Activated T-cell treated with anti-CD3 and anti-CD28 coated beads, Interleukin-2, amount 50 U/mL, for 72 hours (primary cell): Measurements from ENCODE around the gene SLC25A12. TPM values are rescaled to one million over a fixed set of nuclear protein-coding genes. Genes with fewer than 3 reads are reported as not detected.

Source experiments
- ATAC-seq, 2 donors: fragments of 150-1000 bp; cut with Tn5 transposase; replicated peaks in 1 of 2; 2 replicates each; pipeline ENCODE4 v1.10.0; 2021; ENCODE audit warnings: moderate library complexity in 2 of 2, mild to moderate bottlenecking in 1 of 2
- DNase-seq, 2 donors: peaks; one replicate each; pipeline ENCODE4 v3.0.0; 2021 to 2022; ENCODE audit warnings: mixed read lengths in 1 of 2
- H3K27ac Mint-ChIP-seq: one replicate; pipeline ENCODE4 v1.8.0; 2022; ENCODE audit warnings: mild to moderate bottlenecking, moderate library complexity, mixed read lengths
- H3K27me3 Mint-ChIP-seq: one replicate; pipeline ENCODE4 v1.8.0; 2022; ENCODE audit warnings: low read depth, mixed read lengths
- H3K36me3 Mint-ChIP-seq, 2 donors: one replicate each; pipeline ENCODE4 v1.8.0; 2022; ENCODE audit warnings: mixed read lengths in 2 of 2, mild to moderate bottlenecking in 1 of 2; ENCODE audit not compliant: insufficient read depth in 2 of 2
- H3K4me1 Mint-ChIP-seq: one replicate; pipeline ENCODE4 v1.8.0; 2022; ENCODE audit warnings: low read depth, mixed read lengths
- H3K4me3 Mint-ChIP-seq, 2 donors: one replicate each; pipeline ENCODE4 v1.8.0; 2022; ENCODE audit warnings: mild to moderate bottlenecking in 2 of 2, mixed read lengths in 2 of 2, moderate library complexity in 2 of 2
- H3K9me3 Mint-ChIP-seq, 2 donors: one replicate each; pipeline ENCODE4 v1.8.0; 2022; ENCODE audit warnings: mixed read lengths in 2 of 2
- total RNA-seq, 2 donors: library from RNA; stranded (reverse); gene quantifications; one replicate each; pipeline ENCODE4 v1.2.3, GENCODE V29; 2022

The SLC25A12 gene
- total RNA-seq, 2 donors from 2014 or later = 27.4 to 36.4 TPM

GRCh38 chr2:171836146-171836910, 57.7 kb downstream of the SLC25A12 start:
- Mint-ChIP-seq H3K27me3 (no peaks in the 10 kb centered on the region), H3K27ac (no peak overlapping the region), H3K9me3 (peaks cover 1 to 3% of the 10 kb centered on the region in 2 donors), H3K4me3 (no peak overlapping the region), H3K36me3 (peaks cover 32 to 47% of the 10 kb centered on the region in 2 donors), H3K4me1 (no peaks in the 10 kb centered on the region)
- DNase-seq (no peak), ATAC-seq (no peak)

DNA sequence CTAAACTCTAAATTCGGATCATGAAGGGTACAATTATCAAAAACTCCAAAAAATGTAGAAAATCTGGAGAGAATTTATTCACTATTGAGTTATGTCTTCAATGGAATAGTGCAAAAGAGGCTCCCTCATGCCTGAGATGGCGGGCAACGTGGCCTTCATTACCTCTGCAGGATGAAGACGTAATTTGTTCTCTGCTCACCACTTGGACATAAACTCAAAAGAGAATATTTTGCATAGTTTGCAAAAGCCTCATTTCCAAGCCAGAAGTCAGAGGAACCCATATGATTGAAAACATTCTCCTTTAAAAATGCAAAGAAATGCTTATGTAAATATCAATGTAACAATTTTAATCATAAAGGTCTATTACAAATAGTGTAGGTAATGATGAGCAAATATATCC, 58.7 kb downstream of the SLC25A12 start:
- Mint-ChIP-seq H3K27ac (no peak overlapping the region), H3K4me1 (no peaks in the 10 kb centered on the region), H3K9me3 (peaks cover 1 to 3% of the 10 kb centered on the region in 2 donors), H3K36me3 (peaks cover 35 to 50% of the 10 kb centered on the region in 2 donors), H3K4me3 (no peak overlapping the region), H3K27me3 (no peaks in the 10 kb centered on the region)
- DNase-seq (no peak), ATAC-seq (no peak)

DNA sequence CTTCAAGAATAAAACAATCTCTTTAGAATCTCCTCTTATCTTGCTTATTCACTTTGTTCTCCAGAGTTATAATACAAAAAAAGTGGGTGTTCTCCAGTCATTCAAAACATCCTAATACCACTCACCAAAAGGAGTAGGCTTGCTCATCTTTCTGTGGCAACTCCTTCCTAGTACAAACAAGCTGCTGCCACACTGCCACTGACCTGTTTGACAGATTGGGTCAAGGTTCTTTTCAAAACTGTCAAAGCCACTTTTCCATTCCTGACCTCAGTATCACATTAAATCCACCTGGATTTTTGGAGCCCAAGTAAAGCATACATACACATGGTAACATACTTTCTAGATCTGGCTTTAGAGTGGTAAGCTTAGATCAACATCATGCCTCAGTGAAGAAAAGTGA, 59.8 kb downstream of the SLC25A12 start:
- H3K4me1 Mint-ChIP-seq = no peaks in the 10 kb centered on the region
- no peaks in the 10 kb centered on the region for H3K27me3 Mint-ChIP-seq
- peaks cover 33 to 47% of the 10 kb centered on the region in 2 donors for H3K36me3 Mint-ChIP-seq
- DNase-seq = no peak
- no peak for ATAC-seq
- H3K27ac Mint-ChIP-seq = no peak overlapping the region
- H3K9me3 Mint-ChIP-seq = peaks cover 1 to 3% of the 10 kb centered on the region in 2 donors
- no peak overlapping the region for H3K4me3 Mint-ChIP-seq

DNA sequence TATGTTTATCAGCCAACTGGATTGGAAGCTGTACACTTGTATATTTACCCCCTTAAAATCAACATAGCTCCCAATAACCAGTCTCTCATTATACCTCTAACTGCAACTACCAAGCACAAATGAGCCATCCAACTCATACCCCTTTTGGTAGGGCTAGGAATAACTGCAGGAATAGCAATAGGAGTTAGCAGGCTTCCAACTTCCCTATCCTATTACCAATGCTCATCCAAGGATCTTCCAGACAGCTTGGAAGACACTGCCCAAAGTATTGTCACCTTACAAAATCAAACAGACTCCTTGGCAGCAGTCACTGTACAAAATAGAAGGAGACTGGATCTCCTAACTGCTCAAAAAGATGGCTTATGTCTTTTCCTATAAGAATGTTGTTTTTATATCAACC, 61.6 kb downstream of the SLC25A12 start:
- H3K9me3 Mint-ChIP-seq = peaks cover 1 to 3% of the 10 kb centered on the region in 2 donors
- H3K27ac Mint-ChIP-seq = no peak overlapping the region
- H3K4me3 Mint-ChIP-seq = no peak overlapping the region
- no peaks in the 10 kb centered on the region for H3K4me1 Mint-ChIP-seq
- no peak for DNase-seq
- H3K36me3 Mint-ChIP-seq = peaks cover 32 to 49% of the 10 kb centered on the region in 2 donors
- no peak for ATAC-seq
- H3K27me3 Mint-ChIP-seq = no peaks in the 10 kb centered on the region

DNA sequence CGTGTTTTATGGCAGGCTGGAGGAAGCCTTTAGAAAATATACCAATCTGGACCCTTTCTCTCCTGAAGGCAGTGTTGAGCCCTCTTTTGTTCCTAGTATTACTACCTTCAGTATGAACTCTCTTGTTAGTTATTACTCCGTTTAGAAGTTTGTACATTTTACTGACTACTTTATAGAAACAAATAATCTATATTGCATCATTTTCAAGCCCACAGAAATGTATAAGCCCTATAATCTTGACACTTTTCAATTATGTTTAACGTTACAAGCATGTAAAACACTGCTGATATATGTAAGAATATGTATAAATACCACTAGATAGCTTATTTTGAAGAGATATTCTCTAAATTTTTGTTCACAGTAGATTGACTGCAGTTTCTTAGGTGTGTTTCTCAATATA, 64.0 kb downstream of the SLC25A12 start:
- peaks cover 1 to 3% of the 10 kb centered on the region in 2 donors for H3K9me3 Mint-ChIP-seq
- H3K27ac Mint-ChIP-seq = no peak overlapping the region

DNA sequence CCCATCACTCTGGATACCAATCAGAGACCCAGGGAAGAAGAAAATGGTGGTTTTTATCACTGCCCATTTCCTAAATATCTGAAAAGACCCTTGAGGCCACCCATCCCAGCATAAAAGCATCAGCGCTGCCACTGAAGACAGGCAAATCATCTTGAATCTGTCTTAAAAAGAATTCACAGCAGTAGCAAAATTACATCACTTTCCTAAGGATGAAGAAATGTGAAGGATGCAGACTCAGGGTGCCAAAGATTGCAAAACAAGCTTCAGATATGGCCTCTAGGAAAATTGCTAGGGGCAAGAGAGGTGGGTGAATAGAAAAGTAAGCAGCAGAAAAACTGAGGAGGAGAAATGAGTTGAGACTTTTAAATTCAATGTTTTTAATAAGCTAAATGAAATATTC, 70.0 kb downstream of the SLC25A12 start:
- no peak overlapping the region for H3K27ac Mint-ChIP-seq

More for the DNA sequence above, 64.0 kb downstream of the SLC25A12 start:
- DNase-seq = no peak
- Mint-ChIP-seq H3K4me3 (no peak overlapping the region), H3K4me1 (no peaks in the 10 kb centered on the region), H3K27me3 (no peaks in the 10 kb centered on the region), H3K36me3 (peaks cover 26 to 51% of the 10 kb centered on the region in 2 donors)
- ATAC-seq = no peak

DNA sequence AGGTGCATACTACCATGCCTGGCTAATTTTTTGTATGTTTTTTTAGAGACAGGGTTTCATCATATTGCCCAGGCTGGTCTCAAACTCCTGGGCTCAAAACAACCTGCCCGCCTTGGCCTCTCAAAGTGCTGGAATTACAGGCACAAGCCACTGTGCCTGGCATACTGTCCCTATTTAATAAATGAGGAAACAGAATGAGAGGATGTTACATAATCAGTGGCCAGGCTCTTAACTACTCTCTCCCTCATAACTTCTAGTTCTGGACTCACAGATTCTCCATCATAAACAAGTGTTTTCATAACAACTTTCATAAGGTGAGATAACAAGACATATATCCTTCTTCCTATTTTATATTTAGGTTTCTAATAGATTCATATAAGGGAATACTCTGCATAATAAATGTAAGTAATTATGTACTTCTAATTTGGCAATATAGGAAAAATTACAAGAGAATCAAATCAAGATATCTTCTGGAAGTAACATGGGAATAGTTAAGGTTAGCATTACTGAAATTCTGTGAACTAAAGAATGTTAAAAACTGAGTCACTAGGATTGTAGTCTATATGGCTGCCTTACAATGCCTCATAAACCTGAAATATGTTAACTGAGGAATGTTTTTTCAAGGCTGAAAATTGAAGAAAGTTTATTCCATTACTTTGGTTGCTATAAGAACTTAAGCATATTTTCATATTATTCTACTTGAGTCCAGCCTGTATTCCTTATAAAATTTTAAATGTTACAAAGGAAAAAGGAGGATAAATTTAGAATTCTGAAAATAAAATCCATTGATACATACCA, 71.3 kb downstream of the SLC25A12 start:
- no peaks in the 10 kb centered on the region for H3K4me1 Mint-ChIP-seq
- peaks cover 0 to 21% of the 10 kb centered on the region in 2 donors for H3K36me3 Mint-ChIP-seq
- DNase-seq (no peak), ATAC-seq (no peak)
- no peaks in the 10 kb centered on the region for H3K9me3 Mint-ChIP-seq
- no peak overlapping the region for H3K27ac Mint-ChIP-seq
- H3K27me3 Mint-ChIP-seq = no peaks in the 10 kb centered on the region
- H3K4me3 Mint-ChIP-seq = no peak overlapping the region

More for the DNA sequence above, 70.0 kb downstream of the SLC25A12 start:
- Mint-ChIP-seq H3K27me3 (no peaks in the 10 kb centered on the region), H3K9me3 (no peaks in the 10 kb centered on the region), H3K4me3 (no peak overlapping the region), H3K36me3 (peaks cover 2 to 20% of the 10 kb centered on the region in 2 donors), H3K4me1 (no peaks in the 10 kb centered on the region)
- ATAC-seq (no peak), DNase-seq (no peak)

DNA sequence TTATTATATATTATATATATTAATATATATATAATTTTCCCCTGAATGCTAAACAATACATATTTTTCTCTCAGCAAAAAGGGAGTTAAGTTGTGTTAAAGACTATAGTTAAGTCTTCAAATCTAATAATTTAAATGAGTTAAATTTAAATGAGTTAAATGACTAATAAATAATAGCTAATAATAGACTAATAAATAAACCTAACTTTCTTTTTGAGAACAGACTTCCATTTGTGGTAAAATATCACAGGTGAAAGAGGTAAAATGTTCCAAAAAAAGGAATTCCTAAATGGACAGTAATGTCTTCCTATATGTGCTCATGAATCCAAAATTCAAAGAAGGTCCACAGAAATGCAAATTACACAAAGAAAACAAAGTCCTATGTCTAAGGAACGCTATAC, 74.6 kb downstream of the SLC25A12 start:
- no peak overlapping the region for H3K4me3 Mint-ChIP-seq
- H3K36me3 Mint-ChIP-seq = peaks cover 0 to 8% of the 10 kb centered on the region in 2 donors
- ATAC-seq (no peak), DNase-seq (no peak)
- no peaks in the 10 kb centered on the region for H3K4me1 Mint-ChIP-seq
- no peaks in the 10 kb centered on the region for H3K27me3 Mint-ChIP-seq
- no peaks in the 10 kb centered on the region for H3K9me3 Mint-ChIP-seq
- H3K27ac Mint-ChIP-seq = no peak overlapping the region

GRCh38 chr2:171814883-171815282, 79.2 kb downstream of the SLC25A12 start:
- no peaks in the 10 kb centered on the region for H3K27me3 Mint-ChIP-seq
- peaks cover 2 to 15% of the 10 kb centered on the region in 2 donors for H3K36me3 Mint-ChIP-seq
- no peak overlapping the region for H3K27ac Mint-ChIP-seq
- no peaks in the 10 kb centered on the region for H3K4me1 Mint-ChIP-seq
- no peaks in the 10 kb centered on the region for H3K9me3 Mint-ChIP-seq
- ATAC-seq = no peak
- no peak for DNase-seq
- H3K4me3 Mint-ChIP-seq = no peak overlapping the region

DNA sequence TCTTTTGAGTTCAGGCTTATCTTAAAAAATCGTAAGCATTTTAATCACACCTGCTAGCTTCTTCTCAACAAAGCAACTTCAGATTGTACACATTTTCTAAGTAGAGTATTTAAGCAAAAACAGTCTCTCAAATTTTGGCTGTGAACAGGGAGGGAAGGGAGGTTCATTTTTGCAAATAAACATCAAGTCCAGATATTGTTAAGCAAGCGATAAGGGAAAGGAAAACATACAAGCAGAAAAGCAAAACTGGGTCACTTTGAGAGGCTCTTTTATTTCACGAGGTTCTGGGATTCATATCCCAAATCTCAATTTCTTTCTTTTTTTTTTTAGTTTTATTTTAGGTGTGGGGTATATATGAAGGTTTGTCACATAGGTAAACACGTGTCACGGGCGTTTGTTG, 79.9 kb downstream of the SLC25A12 start:
- H3K27ac Mint-ChIP-seq = no peak overlapping the region

GRCh38 chr2:171813729-171814128, 80.3 kb downstream of the SLC25A12 start:
- Mint-ChIP-seq H3K9me3 (no peaks in the 10 kb centered on the region), H3K4me3 (no peak overlapping the region), H3K27me3 (no peaks in the 10 kb centered on the region), H3K27ac (no peak overlapping the region), H3K36me3 (peaks cover 2 to 18% of the 10 kb centered on the region in 2 donors), H3K4me1 (no peaks in the 10 kb centered on the region)
- no peak for DNase-seq
- ATAC-seq = no peak

More for the DNA sequence above, 79.9 kb downstream of the SLC25A12 start:
- Mint-ChIP-seq H3K4me3 (no peak overlapping the region), H3K4me1 (no peaks in the 10 kb centered on the region), H3K27me3 (no peaks in the 10 kb centered on the region), H3K9me3 (no peaks in the 10 kb centered on the region), H3K36me3 (peaks cover 2 to 19% of the 10 kb centered on the region in 2 donors)
- DNase-seq = no peak
- no peak for ATAC-seq

DNA sequence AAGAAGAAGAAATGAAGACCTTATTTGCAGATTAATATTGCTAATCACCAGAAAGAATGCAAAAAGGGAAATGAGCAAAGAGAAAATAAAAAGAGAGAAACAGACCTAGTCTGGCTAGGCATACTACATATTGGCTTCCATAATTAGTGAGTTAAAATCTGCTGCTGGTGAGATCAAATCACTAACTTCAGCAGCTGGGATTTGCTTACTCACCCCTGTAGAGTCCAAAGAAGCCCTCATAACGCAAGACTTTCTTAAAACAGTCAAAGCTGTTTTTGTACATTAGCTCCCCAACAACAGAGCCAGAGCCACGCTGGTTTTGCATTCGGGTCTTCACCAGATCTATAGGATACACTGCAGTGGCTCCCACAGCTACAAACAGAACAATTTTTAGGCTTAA, 80.9 kb downstream of the SLC25A12 start:
- Mint-ChIP-seq H3K4me1 (no peaks in the 10 kb centered on the region), H3K27ac (no peak overlapping the region), H3K4me3 (no peak overlapping the region), H3K27me3 (no peaks in the 10 kb centered on the region), H3K36me3 (peaks cover 2 to 15% of the 10 kb centered on the region in 2 donors), H3K9me3 (no peaks in the 10 kb centered on the region)
- DNase-seq (no peak), ATAC-seq (no peak)

GRCh38 chr2:171811245-171811628, 82.8 kb downstream of the SLC25A12 start:
- Mint-ChIP-seq H3K27me3 (no peaks in the 10 kb centered on the region), H3K9me3 (no peaks in the 10 kb centered on the region), H3K4me1 (no peaks in the 10 kb centered on the region), H3K4me3 (no peak overlapping the region), H3K36me3 (peaks cover 2 to 15% of the 10 kb centered on the region in 2 donors), H3K27ac (no peak overlapping the region)
- ATAC-seq = no peak
- no peak for DNase-seq
